Peyer's patch (tissue), 4 donors: ENCODE results near the gene CRADD. TPM values are rescaled to one million over a fixed set of nuclear protein-coding genes. Genes with fewer than 3 reads are reported as not detected.
"Not testable (repeated sequence)": the region's sequence is repeated elsewhere in the genome, so short reads cannot be mapped to it uniquely, and the experiment has no call there.

Experiments used
- DNase-seq, 3 donors: peaks; one replicate each; pipeline ENCODE4 v3.0.0-alpha.2; 2017 to 2019
- H3K27ac ChIP-seq, 4 donors: fragments of 200-600 bp; sonication (generic); one replicate each; pipeline ENCODE4 v1.5.1; 2016 to 2019
- H3K27me3 ChIP-seq, 2 donors: fragments of 200-600 bp; sonication (generic); one replicate each; pipeline ENCODE4 v1.5.1; 2019
- H3K36me3 ChIP-seq, 3 donors: fragments of 200-600 bp; sonication (generic); one replicate each; pipeline ENCODE4 v1.5.1; 2016 to 2019
- H3K4me1 ChIP-seq, 4 donors: fragments of 200-600 bp; sonication (generic); one replicate each; pipeline ENCODE4 v1.5.1; 2016 to 2019
- H3K4me3 ChIP-seq, 4 donors: fragments of 200-600 bp; sonication (generic); 1 replicate in 3 of 4; 2 replicates in 1 of 4; pipeline ENCODE4 v1.5.1; 2016 to 2019; ENCODE audit warnings: mild to moderate bottlenecking in 1 of 4
- H3K9me3 ChIP-seq, 4 donors: fragments of 200-600 bp; sonication (generic); one replicate each; pipeline ENCODE4 v1.5.1; 2016 to 2019; ENCODE audit warnings: mild to moderate bottlenecking in 1 of 4
- CTCF ChIP-seq, 6 experiments: fragments of 450-650 bp in 4 of 6; fragments of 200-600 bp in 2 of 6; sonication (generic) in 1 of 6; IDR thresholded peaks; one replicate each; pipeline ENCODE4 v1.5.1; 2017 to 2019; ENCODE audit warnings: antibody characterized with exemption in 6 of 6, mild to moderate bottlenecking in 3 of 6, moderate library complexity in 1 of 6
- POLR2A ChIP-seq, 2 donors: fragments of 450-650 bp; IDR thresholded peaks; one replicate each; pipeline ENCODE4 v1.5.1; 2017; ENCODE audit warnings: antibody characterized with exemption in 2 of 2, mild to moderate bottlenecking in 2 of 2, moderate library complexity in 2 of 2
- total RNA-seq, 4 donors: library from RNA; depleted of rRNA; stranded (reverse); fragments of >200 nt; gene quantifications; one replicate each; pipeline ENCODE4 v1.1.0, GENCODE V29; 2016

The CRADD gene
- total RNA-seq, 4 donors from 2014 or later, result 66.3 to 128 (median 89.4) TPM

- no peaks in the 10 kb centered on the region for H3K36me3 ChIP-seq
- H3K9me3 ChIP-seq, result no peaks in the 10 kb centered on the region
- H3K27me3 ChIP-seq, result no peaks in the 10 kb centered on the region
- H3K4me3 ChIP-seq, result no peak overlapping the region
- no peak overlapping the region for H3K27ac ChIP-seq
- no peaks in the 10 kb centered on the region for H3K4me1 ChIP-seq
- DNase-seq, result no peak
- TF ChIP-seq POLR2A (IDR thresholded peaks at IDR 0.05), result no peak
- no peak for TF ChIP-seq CTCF (IDR thresholded peaks at IDR 0.05)
These were observed 247.2 kb downstream of the CRADD start for GRCh38 chr12:93924367-93924766.

GRCh38 chr12:93925585-93926205, 248.5 kb downstream of the CRADD start:
- TF ChIP-seq CTCF (IDR thresholded peaks at IDR 0.05) (no peak), POLR2A (IDR thresholded peaks at IDR 0.05) (no peak)
- Histone ChIP-seq H3K4me1 (no peaks in the 10 kb centered on the region), H3K9me3 (no peaks in the 10 kb centered on the region), H3K36me3 (no peaks in the 10 kb centered on the region), H3K27me3 (no peaks in the 10 kb centered on the region), H3K4me3 (no peak overlapping the region), H3K27ac (no peak overlapping the region)
- no peak for DNase-seq

GRCh38 chr12:93926237-93926636, 249.1 kb downstream of the CRADD start:
- no peak for DNase-seq
- TF ChIP-seq POLR2A (IDR thresholded peaks at IDR 0.05) (no peak), CTCF (IDR thresholded peaks at IDR 0.05) (no peak)
- no peak overlapping the region for H3K4me3 ChIP-seq
- H3K36me3 ChIP-seq, result no peaks in the 10 kb centered on the region
- no peaks in the 10 kb centered on the region for H3K27me3 ChIP-seq
- H3K27ac ChIP-seq, result no peak overlapping the region
- H3K9me3 ChIP-seq, result no peaks in the 10 kb centered on the region
- no peaks in the 10 kb centered on the region for H3K4me1 ChIP-seq

- H3K27me3 ChIP-seq, H3K27ac ChIP-seq, H3K4me1 ChIP-seq, DNase-seq, H3K36me3 ChIP-seq, H3K4me3 ChIP-seq, H3K9me3 ChIP-seq: not testable (repeated sequence)
These were observed 251.9 kb downstream of the CRADD start for GRCh38 chr12:93929081-93929480.

- Histone ChIP-seq H3K9me3 (peaks cover 0 to 14% (median 0%) of the 10 kb centered on the region in 4 donors), H3K4me3 (no peak overlapping the region), H3K27ac (no peak overlapping the region), H3K36me3 (no peaks in the 10 kb centered on the region), H3K27me3 (no peaks in the 10 kb centered on the region), H3K4me1 (no peaks in the 10 kb centered on the region)
- no peak for TF ChIP-seq CTCF (IDR thresholded peaks at IDR 0.05)
- TF ChIP-seq POLR2A (IDR thresholded peaks at IDR 0.05), result no peak
- no peak for DNase-seq
These were observed 260.6 kb downstream of the CRADD start for GRCh38 chr12:93937812-93938211.

GRCh38 chr12:93938317-93938716, 261.1 kb downstream of the CRADD start:
- H3K4me1 ChIP-seq, result no peaks in the 10 kb centered on the region
- no peak for DNase-seq
- H3K36me3 ChIP-seq, result no peaks in the 10 kb centered on the region
- no peak for TF ChIP-seq CTCF (IDR thresholded peaks at IDR 0.05)
- TF ChIP-seq POLR2A (IDR thresholded peaks at IDR 0.05), result no peak
- no peak overlapping the region for H3K4me3 ChIP-seq
- H3K27me3 ChIP-seq, result no peaks in the 10 kb centered on the region
- peaks cover 0 to 14% (median 0%) of the 10 kb centered on the region in 4 donors for H3K9me3 ChIP-seq
- no peak overlapping the region for H3K27ac ChIP-seq
